Neuronal stem cell (in vitro differentiated cells): ENCODE measurements around the gene PLEK.
A peak's percentile ranks its signal among the peaks of the same experiment; 100 is the strongest.

ENCODE experiments used
- DNase-seq: peaks from one replicate; pipeline ENCODE4 v3.0.0-alpha.2; 2013; ENCODE audit warnings: low spot score
- H2AFZ ChIP-seq: one replicate; pipeline ENCODE4 v1.6.1; 2013; ENCODE audit warnings: mild to moderate bottlenecking, low read length, inconsistent platforms
- H2AK5ac ChIP-seq: 2 replicates; pipeline ENCODE4 v1.6.1; 2013; ENCODE audit warnings: low read depth, mild to moderate bottlenecking, inconsistent platforms, low read length, moderate library complexity, mixed read lengths
- H2BK120ac ChIP-seq: 2 replicates; pipeline ENCODE4 v1.6.1; 2013; ENCODE audit warnings: low read depth, mild to moderate bottlenecking, inconsistent platforms, low read length, moderate library complexity, mixed read lengths
- H2BK12ac ChIP-seq: one replicate; pipeline ENCODE4 v1.6.1; 2013; ENCODE audit warnings: low read length, inconsistent platforms
- H2BK15ac ChIP-seq: 2 replicates; pipeline ENCODE4 v1.6.1; 2013; ENCODE audit warnings: mild to moderate bottlenecking, low read length, inconsistent platforms, mixed read lengths
- H2BK5ac ChIP-seq: one replicate; pipeline ENCODE4 v1.6.1; 2013; ENCODE audit warnings: inconsistent platforms, mild to moderate bottlenecking, low read length, moderate library complexity
- H3K14ac ChIP-seq: one replicate; pipeline ENCODE4 v1.6.1; 2013; ENCODE audit warnings: low read length, inconsistent platforms
- H3K18ac ChIP-seq: 2 replicates; pipeline ENCODE4 v1.6.1; 2013; ENCODE audit warnings: low read length, inconsistent platforms
- H3K23ac ChIP-seq: 2 replicates; pipeline ENCODE4 v1.6.1; 2013; ENCODE audit warnings: low read depth, mild to moderate bottlenecking, mixed read lengths, low read length, inconsistent platforms; ENCODE audit not compliant: poor library complexity
- H3K27ac ChIP-seq: replicated peaks from 3 replicates; pipeline ENCODE4 v1.5.1; 2013; ENCODE audit warnings: low read length, inconsistent platforms
- H3K27me3 ChIP-seq, 3 experiments: 2 replicates each; pipeline ENCODE4 v1.6.1; 2013; ENCODE audit warnings: low read length in 3 of 3, mild to moderate bottlenecking in 2 of 3, inconsistent platforms in 1 of 3, low read depth in 1 of 3, mixed read lengths in 1 of 3, moderate library complexity in 1 of 3; ENCODE audit not compliant: control insufficient read depth in 3 of 3, insufficient read depth in 3 of 3
- H3K36me3 ChIP-seq, 2 donors: replicated peaks in 1 of 2; 2 replicates each; pipeline ENCODE4 v1.6.1; 2013; ENCODE audit warnings: low read length in 2 of 2; ENCODE audit not compliant: control insufficient read depth in 2 of 2, insufficient read depth in 2 of 2
- H3K4ac ChIP-seq: 2 replicates; pipeline ENCODE4 v1.6.1; 2013; ENCODE audit warnings: inconsistent platforms, mild to moderate bottlenecking, low read length, moderate library complexity
- H3K4me1 ChIP-seq, 2 donors: 1 replicate in 1 of 2; 2 replicates in 1 of 2; pipeline ENCODE4 v1.6.1; 2013; ENCODE audit warnings: low read length in 2 of 2, low read depth in 1 of 2; ENCODE audit not compliant: control insufficient read depth in 2 of 2, insufficient read depth in 1 of 2
- H3K4me2 ChIP-seq: one replicate; pipeline ENCODE4 v1.6.1; 2013; ENCODE audit warnings: mild to moderate bottlenecking, low read length, inconsistent platforms; ENCODE audit not compliant: insufficient read depth, poor library complexity, severe bottlenecking
- H3K4me3 ChIP-seq, 2 donors: 2 replicates each; pipeline ENCODE4 v1.5.1; 2013; ENCODE audit warnings: low read length in 2 of 2, mild to moderate bottlenecking in 2 of 2, inconsistent platforms in 1 of 2, moderate library complexity in 1 of 2
- H3K79me1 ChIP-seq: one replicate; pipeline ENCODE4 v1.6.1; 2013; ENCODE audit warnings: low read depth, mild to moderate bottlenecking, inconsistent platforms, low read length, moderate library complexity
- H3K9ac ChIP-seq: one replicate; pipeline ENCODE4 v1.6.1; 2013; ENCODE audit warnings: mild to moderate bottlenecking, low read depth, low read length, inconsistent platforms; ENCODE audit not compliant: poor library complexity
- H3K9me3 ChIP-seq, 2 donors: replicated peaks in 1 of 2; 2 replicates each; pipeline versions ENCODE3 to v1.6.1; 2013; ENCODE audit warnings: low read length in 2 of 2, mild to moderate bottlenecking in 2 of 2, inconsistent platforms in 1 of 2, low read depth in 1 of 2, mixed read lengths in 1 of 2, moderate library complexity in 1 of 2; ENCODE audit not compliant: control insufficient read depth in 2 of 2, insufficient read depth in 1 of 2
- H4K8ac ChIP-seq: one replicate; pipeline ENCODE4 v1.6.1; 2013; ENCODE audit warnings: low read depth, mild to moderate bottlenecking, inconsistent platforms, low read length, moderate library complexity
- H4K91ac ChIP-seq: one replicate; pipeline ENCODE4 v1.6.1; 2013; ENCODE audit warnings: low read length, low read depth, mild to moderate bottlenecking, inconsistent platforms; ENCODE audit not compliant: poor library complexity
- WGBS, 2 donors: extraction: QIAGEN DNeasy Blood & Tissue Kit; methylation state at CpG; one replicate each; pipeline ENCODE4 v1.1.7; 2013; ENCODE audit warnings: missing lambda C conversion rate in 2 of 2, mixed read lengths in 1 of 2; ENCODE audit not compliant: insufficient read length in 2 of 2, insufficient replicate concordance in 1 of 2; ENCODE audit errors: extremely low coverage in 2 of 2; 5-methylcytosine and 5-hydroxymethylcytosine counted together

PLEK gene

GRCh38 chr2:68431316-68431972 is 66.4 kb downstream of the PLEK start:
- no peak overlapping the region for H3K27ac ChIP-seq
- no peak overlapping the region for H2AFZ ChIP-seq
- H3K4me3 ChIP-seq, result no peak overlapping the region
- peak overlapping the region; percentile 8 for H3K4ac ChIP-seq
- no peak overlapping the region for H2AK5ac ChIP-seq
- no peak overlapping the region for H3K18ac ChIP-seq
- no peak overlapping the region for H3K14ac ChIP-seq
- H3K9me3 ChIP-seq, result peaks cover 0 to 4% of the 10 kb centered on the region in 2 donors
- H3K36me3 ChIP-seq, result no peaks in the 10 kb centered on the region
- no peak overlapping the region for H3K9ac ChIP-seq
- no peak overlapping the region for H2BK120ac ChIP-seq
- peaks cover 0 to 4% of the 10 kb centered on the region in 2 donors for H3K4me1 ChIP-seq
- no peaks in the 10 kb centered on the region for H3K79me1 ChIP-seq
- peaks cover 0 to 5% (median 0%) of the 10 kb centered on the region in 3 experiments for H3K27me3 ChIP-seq
- no peak overlapping the region for H2BK12ac ChIP-seq
- no peak overlapping the region for H2BK15ac ChIP-seq
- no peak for DNase-seq
- H4K8ac ChIP-seq, result no peak overlapping the region
- WGBS, 2 donors, result no CpG with 5 or more reads among the region's 8 CpGs
- no peak overlapping the region for H3K23ac ChIP-seq
- H3K4me2 ChIP-seq, result no peak overlapping the region
- no peak overlapping the region for H4K91ac ChIP-seq
- H2BK5ac ChIP-seq, result no peak overlapping the region

GRCh38 chr2:68432696-68433658 is 67.9 kb downstream of the PLEK start:
- no peak overlapping the region for H3K9ac ChIP-seq
- H4K8ac ChIP-seq, result peak overlapping the region; percentile 23
- no peaks in the 10 kb centered on the region for H3K79me1 ChIP-seq
- peak overlapping the region; percentile 10 for H3K23ac ChIP-seq
- H3K9me3 ChIP-seq, result peaks cover 0 to 4% of the 10 kb centered on the region in 2 donors
- H3K27ac ChIP-seq, result no peak overlapping the region
- peak overlapping the region; percentile 58 for H2AK5ac ChIP-seq
- no CpG with 5 or more reads among the region's 14 CpGs for WGBS, 2 donors
- peaks cover 0 to 7% of the 10 kb centered on the region in 2 donors for H3K4me1 ChIP-seq
- no peak overlapping the region for H3K4me3 ChIP-seq
- H3K18ac ChIP-seq, result peak overlapping the region; percentile 42
- no peak for DNase-seq
- no peaks in the 10 kb centered on the region for H3K36me3 ChIP-seq
- peak overlapping the region; percentile 46 for H4K91ac ChIP-seq
- peaks cover 0 to 2% (median 0%) of the 10 kb centered on the region in 3 experiments for H3K27me3 ChIP-seq
- no peak overlapping the region for H3K4ac ChIP-seq
- H2BK5ac ChIP-seq, result no peak overlapping the region
- H3K14ac ChIP-seq, result no peak overlapping the region
- no peak overlapping the region for H3K4me2 ChIP-seq
- H2BK15ac ChIP-seq, result peak overlapping the region; percentile 40
- H2BK120ac ChIP-seq, result no peak overlapping the region
- H2BK12ac ChIP-seq, result peak overlapping the region; percentile 52
- H2AFZ ChIP-seq, result peak overlapping the region; percentile 19

GRCh38 chr2:68434981-68435380 is 69.9 kb downstream of the PLEK start:
- no peak overlapping the region for H3K9ac ChIP-seq
- H3K14ac ChIP-seq, result no peak overlapping the region
- H3K18ac ChIP-seq, result no peak overlapping the region
- no peak overlapping the region for H2BK15ac ChIP-seq
- no peak overlapping the region for H2BK120ac ChIP-seq
- no peak overlapping the region for H3K23ac ChIP-seq
- H2BK12ac ChIP-seq, result no peak overlapping the region
- H2BK5ac ChIP-seq, result no peak overlapping the region
- H3K4me1 ChIP-seq, result peaks cover 0 to 7% of the 10 kb centered on the region in 2 donors
- no peak for DNase-seq
- peak overlapping the region; percentile 23 for H4K8ac ChIP-seq
- peaks cover 0 to 4% of the 10 kb centered on the region in 2 donors for H3K9me3 ChIP-seq
- H3K4me2 ChIP-seq, result no peak overlapping the region
- H3K27ac ChIP-seq, result no peak overlapping the region
- H2AK5ac ChIP-seq, result no peak overlapping the region
- H2AFZ ChIP-seq, result peak overlapping the region; percentile 17
- H3K79me1 ChIP-seq, result no peaks in the 10 kb centered on the region
- no peak overlapping the region for H3K4ac ChIP-seq
- no peaks in the 10 kb centered on the region for H3K27me3 ChIP-seq
- no peaks in the 10 kb centered on the region for H3K36me3 ChIP-seq
- H4K91ac ChIP-seq, result no peak overlapping the region
- H3K4me3 ChIP-seq, result no peak overlapping the region

GRCh38 chr2:68435615-68436014 is 70.5 kb downstream of the PLEK start:
- Histone ChIP-seq H2AFZ (no peak overlapping the region), H3K27ac (no peak overlapping the region)

More at GRCh38 chr2:68435615-68436014, 70.5 kb downstream of the PLEK start:
- H2AK5ac ChIP-seq, result no peak overlapping the region
- H3K4me2 ChIP-seq, result no peak overlapping the region
- H3K27me3 ChIP-seq, result no peaks in the 10 kb centered on the region
- no peak for DNase-seq
- no peak overlapping the region for H4K91ac ChIP-seq
- H2BK15ac ChIP-seq, result no peak overlapping the region
- H4K8ac ChIP-seq, result no peak overlapping the region
- H3K23ac ChIP-seq, result no peak overlapping the region
- H3K4me3 ChIP-seq, result no peak overlapping the region
- H3K9ac ChIP-seq, result no peak overlapping the region
- no peaks in the 10 kb centered on the region for H3K36me3 ChIP-seq
- H2BK5ac ChIP-seq, result no peak overlapping the region
- H3K4me1 ChIP-seq, result peaks cover 0 to 7% of the 10 kb centered on the region in 2 donors
- H3K14ac ChIP-seq, result no peak overlapping the region
- no peaks in the 10 kb centered on the region for H3K79me1 ChIP-seq
- peaks cover 0 to 4% of the 10 kb centered on the region in 2 donors for H3K9me3 ChIP-seq
- no peak overlapping the region for H3K18ac ChIP-seq
- no peak overlapping the region for H2BK120ac ChIP-seq
- no peak overlapping the region for H2BK12ac ChIP-seq
- H3K4ac ChIP-seq, result no peak overlapping the region
